Measurements from ENCODE around the gene SUGP1. TPM values are rescaled to one million over a fixed set of nuclear protein-coding genes. Genes with fewer than 3 reads are reported as not detected.

The SUGP1 gene
- total RNA-seq, 2 experiments from 2014 or later: 34.6 to 61.4 TPM

DNA sequence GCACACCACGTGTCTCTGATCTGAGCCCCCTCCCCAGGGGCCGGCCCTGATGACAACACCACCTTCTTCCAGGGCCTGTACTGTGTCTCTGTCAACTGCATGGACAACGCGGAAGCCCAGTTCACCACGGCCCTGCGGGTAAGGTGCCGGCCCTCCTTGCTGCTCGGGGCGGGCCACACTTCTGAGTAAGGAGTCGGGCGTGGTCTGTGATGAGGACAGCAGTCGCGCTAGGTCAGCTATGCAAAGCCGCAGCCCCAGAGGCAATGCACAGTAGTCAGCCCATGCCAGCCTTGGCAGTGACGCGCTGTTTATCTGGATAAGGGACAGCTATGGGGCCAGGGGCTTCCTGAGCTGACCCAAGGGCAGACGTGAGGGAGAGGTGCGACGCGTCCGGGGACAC is 24.9 kb upstream of the SUGP1 start:
- CTCF ChIA-PET (ENCODE audit: unreplicated experiment): no interaction called here
- H3K9me3 ChIP-seq (ENCODE audit: low read length): no peaks in the 10 kb centered on the region
- POLR2A ChIA-PET: no interaction called here
- H4K20me1 ChIP-seq (ENCODE audit: insufficient read depth, low read length): no peaks in the 10 kb centered on the region
- H3K27ac ChIP-seq (ENCODE audit: low read depth, low read length, poor library complexity, severe bottlenecking): no peak overlapping the region
- TF ChIP-seq, protein P1, sequence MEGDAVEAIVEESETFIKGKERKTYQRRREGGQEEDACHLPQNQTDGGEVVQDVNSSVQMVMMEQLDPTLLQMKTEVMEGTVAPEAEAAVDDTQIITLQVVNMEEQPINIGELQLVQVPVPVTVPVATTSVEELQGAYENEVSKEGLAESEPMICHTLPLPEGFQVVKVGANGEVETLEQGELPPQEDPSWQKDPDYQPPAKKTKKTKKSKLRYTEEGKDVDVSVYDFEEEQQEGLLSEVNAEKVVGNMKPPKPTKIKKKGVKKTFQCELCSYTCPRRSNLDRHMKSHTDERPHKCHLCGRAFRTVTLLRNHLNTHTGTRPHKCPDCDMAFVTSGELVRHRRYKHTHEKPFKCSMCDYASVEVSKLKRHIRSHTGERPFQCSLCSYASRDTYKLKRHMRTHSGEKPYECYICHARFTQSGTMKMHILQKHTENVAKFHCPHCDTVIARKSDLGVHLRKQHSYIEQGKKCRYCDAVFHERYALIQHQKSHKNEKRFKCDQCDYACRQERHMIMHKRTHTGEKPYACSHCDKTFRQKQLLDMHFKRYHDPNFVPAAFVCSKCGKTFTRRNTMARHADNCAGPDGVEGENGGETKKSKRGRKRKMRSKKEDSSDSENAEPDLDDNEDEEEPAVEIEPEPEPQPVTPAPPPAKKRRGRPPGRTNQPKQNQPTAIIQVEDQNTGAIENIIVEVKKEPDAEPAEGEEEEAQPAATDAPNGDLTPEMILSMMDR (conservative IDR thresholded peaks at IDR 0.05; ENCODE audit: low read length): no peak
- TF ChIP-seq EZH2phosphoT487 (IDR thresholded peaks at IDR 0.05; ENCODE audit: borderline replicate concordance, low read depth, low read length): no peak
- no peaks in the 10 kb centered on the region for H3K4me1 ChIP-seq (ENCODE audit: insufficient read depth, low read length, poor library complexity, severe bottlenecking)
- no TSS peak for BruUV-seq (replicated peaks)
- no peak for DNase-seq (ENCODE audit: low spot score)
- no peaks in the 10 kb centered on the region for H3K79me2 ChIP-seq (ENCODE audit: insufficient read depth, low read depth, low read length)
- intact Hi-C loops (cut with micrococcal nuclease; ENCODE audit: unreplicated experiment): no loop called here
- no peak overlapping the region for H3K4me3 ChIP-seq (ENCODE audit: low read depth, low read length, poor library complexity, severe bottlenecking)
- no peak overlapping the region for H3K4me2 ChIP-seq (ENCODE audit: low read length)
- peaks cover 85% of the 10 kb centered on the region for H3K36me3 ChIP-seq (ENCODE audit: insufficient read depth, low read length)
- no peaks in the 10 kb centered on the region for H3K9me2 ChIP-seq (ENCODE audit: insufficient read depth, low read length)
- H2AFZ ChIP-seq (ENCODE audit: low read length): no peak overlapping the region

DNA sequence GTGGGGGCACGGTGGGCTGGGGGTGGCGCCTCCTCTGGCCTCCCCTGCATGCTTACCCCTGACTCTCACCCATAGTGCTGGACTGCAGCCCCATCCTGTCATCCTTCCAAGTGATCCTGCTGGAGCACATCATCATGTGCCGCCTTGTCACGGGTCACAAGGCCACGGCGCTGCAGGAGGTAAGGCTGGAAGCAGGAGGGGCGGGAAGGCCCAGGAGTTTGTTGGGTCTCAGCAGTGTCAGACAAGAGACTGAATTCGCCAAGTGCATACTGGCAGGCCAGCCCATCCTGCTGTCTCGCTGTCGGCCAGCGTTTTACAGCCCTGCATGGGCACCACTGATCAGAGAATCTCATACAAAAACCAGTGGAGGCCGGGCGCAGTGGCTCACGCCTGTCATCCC is 23.5 kb upstream of the SUGP1 start:
- Histone ChIP-seq H2AFZ (ENCODE audit: low read length) (no peak overlapping the region), H3K4me2 (ENCODE audit: low read length) (no peak overlapping the region), H3K9me2 (ENCODE audit: insufficient read depth, low read length) (no peaks in the 10 kb centered on the region), H3K4me3 (ENCODE audit: low read depth, low read length, poor library complexity, severe bottlenecking) (no peak overlapping the region), H4K20me1 (ENCODE audit: insufficient read depth, low read length) (no peaks in the 10 kb centered on the region), H3K9me3 (ENCODE audit: low read length) (no peaks in the 10 kb centered on the region), H3K36me3 (ENCODE audit: insufficient read depth, low read length) (peaks cover 83% of the 10 kb centered on the region), H3K27ac (ENCODE audit: low read depth, low read length, poor library complexity, severe bottlenecking) (no peak overlapping the region), H3K79me2 (ENCODE audit: insufficient read depth, low read depth, low read length) (no peaks in the 10 kb centered on the region), H3K4me1 (ENCODE audit: insufficient read depth, low read length, poor library complexity, severe bottlenecking) (no peaks in the 10 kb centered on the region)
- no peak for DNase-seq (ENCODE audit: low spot score)
- TF ChIP-seq, protein P1 (conservative IDR thresholded peaks at IDR 0.05; ENCODE audit: low read length): no peak
- TF ChIP-seq EZH2phosphoT487 (IDR thresholded peaks at IDR 0.05; ENCODE audit: borderline replicate concordance, low read depth, low read length): no peak
- ChIA-PET CTCF (ENCODE audit: unreplicated experiment) (no interaction called here), POLR2A (no interaction called here)
- BruUV-seq (replicated peaks): no TSS peak
- intact Hi-C loops (cut with micrococcal nuclease; ENCODE audit: unreplicated experiment): no loop called here

DNA sequence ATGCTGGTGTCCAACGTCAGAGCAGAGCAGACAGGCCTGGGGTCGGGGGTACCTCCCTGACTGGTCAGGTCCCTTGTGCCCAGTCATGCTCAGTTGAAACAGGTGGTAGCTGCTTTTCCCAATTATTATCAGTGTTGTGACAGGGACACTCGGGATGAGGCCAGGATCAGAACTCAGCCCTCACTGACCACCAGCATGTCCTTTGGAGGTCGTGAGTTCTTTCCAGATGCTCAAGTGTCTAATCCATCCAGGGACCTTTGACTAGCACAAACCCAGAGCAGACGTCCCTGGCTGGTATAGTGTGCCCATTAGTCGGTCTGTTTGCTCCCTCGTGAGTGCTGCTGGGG is 22.7 kb upstream of the SUGP1 start:
- H3K4me2 ChIP-seq (ENCODE audit: low read length): no peak overlapping the region
- peaks cover 85% of the 10 kb centered on the region for H3K36me3 ChIP-seq (ENCODE audit: insufficient read depth, low read length)
- no peak overlapping the region for H3K27ac ChIP-seq (ENCODE audit: low read depth, low read length, poor library complexity, severe bottlenecking)
- no peak overlapping the region for H2AFZ ChIP-seq (ENCODE audit: low read length)
- no peaks in the 10 kb centered on the region for H3K9me2 ChIP-seq (ENCODE audit: insufficient read depth, low read length)
- H4K20me1 ChIP-seq (ENCODE audit: insufficient read depth, low read length): no peaks in the 10 kb centered on the region
- BruUV-seq (replicated peaks): no TSS peak
- H3K79me2 ChIP-seq (ENCODE audit: insufficient read depth, low read depth, low read length): no peaks in the 10 kb centered on the region
- no peak overlapping the region for H3K4me3 ChIP-seq (ENCODE audit: low read depth, low read length, poor library complexity, severe bottlenecking)
- no peak for DNase-seq (ENCODE audit: low spot score)
- no peaks in the 10 kb centered on the region for H3K9me3 ChIP-seq (ENCODE audit: low read length)
- no peaks in the 10 kb centered on the region for H3K4me1 ChIP-seq (ENCODE audit: insufficient read depth, low read length, poor library complexity, severe bottlenecking)
- no peak for TF ChIP-seq EZH2phosphoT487 (IDR thresholded peaks at IDR 0.05; ENCODE audit: borderline replicate concordance, low read depth, low read length)
- TF ChIP-seq, protein P1 (conservative IDR thresholded peaks at IDR 0.05; ENCODE audit: low read length): peak; percentile 41; the same call in 1 of the 2 replicates
- intact Hi-C loops (cut with micrococcal nuclease; ENCODE audit: unreplicated experiment): no loop called here
- POLR2A ChIA-PET: no interaction called here
- CTCF ChIA-PET (ENCODE audit: unreplicated experiment): no interaction called here

Data from OCI-LY7 (cell line).